ENCODE results near the gene TAF1B.
A peak's percentile ranks its signal among the peaks of the same experiment; 100 is the strongest.

Gene TAF1B

GRCh38 chr2:9808334-9809063, 34.8 kb upstream of the TAF1B start:
- DNase-seq: no peak

DNA sequence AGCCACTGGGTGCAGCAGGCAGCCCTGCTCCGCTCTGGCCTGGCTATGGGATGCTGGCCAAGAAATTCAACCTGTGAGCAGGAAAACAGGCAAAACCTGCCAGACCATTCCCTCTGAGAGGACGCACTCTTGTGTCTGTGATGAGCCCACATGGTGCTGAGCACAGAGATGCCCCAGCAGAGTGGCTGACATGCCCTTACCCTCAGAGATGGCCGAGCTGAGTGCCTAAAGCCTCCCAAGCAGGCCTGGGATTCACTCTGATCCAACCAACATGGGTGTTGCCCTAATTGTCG, 34.3 kb upstream of the TAF1B start:
- no peak for DNase-seq

DNA sequence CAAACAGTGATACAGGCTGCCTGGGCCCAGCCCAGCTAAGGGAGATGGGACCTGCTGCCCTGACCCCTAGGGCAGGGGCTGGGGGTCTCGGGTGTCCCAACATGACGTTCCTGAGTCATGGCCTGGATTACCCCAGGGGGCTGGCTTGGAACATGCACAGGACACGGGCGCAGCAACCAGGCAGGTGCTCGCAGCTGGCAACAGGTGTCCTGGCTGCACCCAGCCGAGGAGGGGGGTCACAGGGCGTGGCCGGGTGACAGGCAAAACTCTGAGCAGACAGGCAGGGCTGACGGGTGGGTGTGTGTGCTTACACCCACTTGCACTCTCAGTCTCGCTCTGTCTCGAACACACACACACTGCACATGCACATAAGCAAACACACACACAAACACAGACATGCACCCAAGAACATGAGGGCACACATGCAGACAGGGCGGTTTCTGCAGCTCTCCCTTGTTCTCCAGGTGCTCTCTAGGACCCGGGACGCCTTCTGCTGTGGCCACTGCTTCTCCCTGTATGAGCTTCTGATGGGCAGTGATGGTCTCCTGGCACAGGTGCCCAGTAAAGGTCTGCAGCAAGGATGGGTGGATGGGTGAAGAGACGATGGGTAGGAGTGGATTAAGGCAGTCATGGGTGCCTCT, 33.7 kb upstream of the TAF1B start:
- no peak for DNase-seq

DNA sequence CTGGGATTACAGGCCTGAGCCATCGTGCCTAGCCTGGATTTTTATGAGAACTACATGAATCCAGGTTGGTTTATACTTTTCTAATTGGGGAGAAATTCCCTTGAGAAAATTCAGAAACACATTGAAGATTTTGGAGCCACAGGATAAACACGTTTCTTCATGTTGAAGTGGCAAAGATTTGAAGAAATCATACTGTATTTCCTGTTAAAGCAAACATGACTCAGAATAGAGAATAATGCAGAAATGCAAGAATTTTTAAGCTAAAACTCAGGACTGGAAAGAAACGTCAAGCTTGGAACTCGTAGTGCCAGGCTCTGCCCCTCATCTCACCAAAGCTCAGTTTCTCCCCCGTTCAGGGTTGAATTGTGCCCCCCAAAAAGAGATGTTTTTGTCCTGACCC, 32.1 kb upstream of the TAF1B start:
- no peak for DNase-seq

DNA sequence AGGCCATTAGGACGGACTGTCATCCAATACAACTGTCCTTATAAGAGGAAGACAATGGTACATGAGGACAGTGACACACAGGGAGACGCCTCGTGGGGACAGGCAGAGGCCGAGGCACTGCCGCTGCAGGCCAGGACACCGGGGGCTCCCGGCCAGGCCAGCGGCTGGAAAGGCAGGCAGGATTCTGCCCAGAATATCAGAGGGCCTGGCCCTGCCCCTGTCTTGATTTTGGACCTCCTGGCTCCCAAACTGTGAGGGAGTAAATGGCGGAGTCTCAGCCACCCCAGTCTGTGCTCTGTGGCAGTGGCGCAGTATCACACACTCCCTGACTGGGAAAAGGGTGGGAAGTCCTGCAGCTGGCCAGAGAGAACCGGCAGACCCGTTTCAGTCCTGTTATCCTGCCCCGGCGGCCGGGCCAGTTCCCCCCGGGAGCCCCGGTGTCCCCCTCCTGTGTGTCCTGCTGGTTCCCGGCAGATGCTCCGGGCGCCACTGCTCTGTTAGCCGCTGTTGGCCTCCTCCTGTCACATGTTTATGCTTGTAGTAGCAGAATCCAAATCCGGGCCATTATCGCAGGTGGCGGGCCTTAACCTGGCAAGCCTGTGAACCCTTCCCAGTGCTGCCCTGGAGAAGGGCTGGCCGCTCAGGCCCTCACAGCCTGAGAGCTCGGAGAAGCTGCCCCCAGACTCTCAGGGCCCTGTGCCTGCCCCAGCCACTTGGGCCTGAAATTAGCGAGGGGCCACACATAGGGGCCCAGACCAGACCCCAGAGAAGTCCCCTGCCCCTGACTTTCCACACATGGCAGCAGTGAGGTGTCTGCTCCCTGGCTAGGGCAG, 31.4 kb upstream of the TAF1B start:
- no peak for DNase-seq

- DNase-seq: no peak
Measured at GRCh38 chr2:9812945-9813311, 30.3 kb upstream of the TAF1B start.

DNA sequence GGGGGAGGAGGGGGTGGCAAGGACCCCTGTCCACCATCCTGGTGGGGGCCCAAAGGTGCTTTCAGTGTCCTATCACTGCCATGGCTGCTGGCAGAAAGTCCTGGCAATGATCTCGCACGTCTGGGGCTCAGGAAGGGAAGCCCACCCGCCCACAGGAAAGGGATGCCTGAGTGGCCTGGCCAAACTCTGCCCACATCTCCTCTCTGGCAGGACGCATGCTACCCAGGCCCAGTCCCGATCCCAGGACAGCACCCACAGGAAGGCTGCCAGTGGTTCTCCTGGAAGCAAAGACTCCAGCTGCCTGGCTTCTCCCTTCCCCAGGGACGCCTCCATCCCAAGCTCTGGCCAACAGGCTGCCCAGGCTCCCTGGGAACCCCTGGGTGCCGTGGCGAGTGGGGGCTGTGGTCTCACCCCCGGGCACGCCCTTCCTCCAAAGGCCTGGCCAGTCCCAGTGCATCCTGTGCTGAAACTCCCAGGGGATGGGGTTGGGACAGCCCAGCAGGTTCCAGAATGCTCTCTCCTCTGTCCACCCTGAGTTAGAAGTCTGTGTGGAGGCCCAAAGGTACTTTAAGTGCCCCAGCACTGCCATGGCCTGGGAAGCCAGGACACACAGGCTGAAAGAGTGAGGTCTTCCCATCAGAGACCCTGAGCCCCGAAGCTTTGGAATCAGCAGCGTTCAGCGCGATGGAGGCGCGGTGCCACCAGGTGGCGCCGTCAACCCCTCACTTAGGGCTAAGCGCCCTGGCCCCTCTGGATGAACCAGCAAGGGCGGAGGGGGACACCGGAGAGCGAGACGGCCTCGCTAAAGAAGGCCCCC, 29.8 kb upstream of the TAF1B start:
- DNase-seq: peak; percentile 54 to 71

GRCh38 chr2:9814129-9814868, 29.0 kb upstream of the TAF1B start:
- DNase-seq: no peak

DNA sequence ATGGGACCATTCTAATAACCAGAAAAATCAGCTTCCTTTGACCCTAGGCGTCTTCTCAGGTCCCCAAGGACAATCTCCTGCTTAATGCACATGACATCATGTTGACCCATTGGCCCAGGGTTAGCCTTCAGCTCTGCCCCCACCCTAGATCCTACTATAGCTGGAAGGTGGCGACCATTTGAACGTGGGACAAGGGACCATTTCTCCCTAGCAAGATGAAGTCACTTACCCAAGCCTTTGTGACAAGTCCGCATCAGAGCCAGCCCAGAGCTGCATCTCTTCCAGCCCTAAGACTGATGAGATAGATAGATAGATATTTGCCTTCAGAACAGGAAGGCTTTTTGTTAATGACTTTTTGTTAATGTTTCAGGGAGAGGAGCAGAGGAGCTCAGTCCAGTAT, 28.2 kb upstream of the TAF1B start:
- no peak for DNase-seq

GRCh38 chr2:9815844-9816279, 27.4 kb upstream of the TAF1B start:
- DNase-seq: no peak

- no peak for DNase-seq
Measured at GRCh38 chr2:9818097-9818496, 25.2 kb upstream of the TAF1B start.

GRCh38 chr2:9819551-9819950, 23.7 kb upstream of the TAF1B start:
- no peak for DNase-seq

DNA sequence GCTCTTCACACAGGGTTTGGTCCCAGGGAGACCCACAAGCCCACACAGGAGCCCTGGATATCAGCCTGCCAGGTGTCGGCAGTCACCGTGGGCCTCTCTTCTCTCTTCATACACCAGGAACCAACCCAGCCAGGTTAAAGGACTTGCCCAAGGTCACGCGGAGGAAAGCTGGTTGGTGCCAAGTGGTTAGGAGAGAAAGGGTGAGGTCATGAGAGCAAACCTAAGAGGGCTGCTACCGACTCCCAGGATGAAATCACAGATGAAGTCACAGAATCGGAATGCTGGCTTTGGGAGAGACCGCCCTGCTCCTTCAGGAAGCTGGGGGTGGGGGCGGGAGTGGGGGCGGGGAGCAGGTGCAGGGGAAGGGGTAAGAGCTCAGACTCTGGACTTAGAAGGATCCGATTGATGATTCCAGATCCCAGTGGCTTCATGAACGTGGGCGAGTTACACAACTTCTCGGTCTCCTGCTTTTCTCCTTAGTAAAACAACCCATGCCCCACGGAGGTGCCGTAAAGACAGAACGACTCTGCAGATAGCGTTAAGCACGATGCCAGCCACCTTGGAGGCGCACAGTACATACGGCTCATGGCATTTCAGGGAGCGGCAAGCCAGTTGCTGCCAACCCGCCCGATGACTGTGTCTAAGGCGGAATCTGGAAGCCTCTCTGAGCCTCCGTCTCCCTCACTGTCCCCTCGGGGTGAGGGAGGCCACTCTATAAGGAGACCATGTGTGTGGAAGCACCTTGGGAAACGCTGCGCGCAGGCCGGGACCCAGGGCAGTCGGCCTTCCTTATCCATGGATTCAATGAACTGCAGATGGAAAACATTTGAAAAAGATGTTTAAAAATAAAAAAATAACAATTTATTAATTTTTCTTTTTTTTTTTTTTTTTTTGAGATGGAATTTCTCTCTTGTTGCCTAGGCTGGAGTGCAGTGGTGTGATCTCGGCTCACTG, 23.0 kb upstream of the TAF1B start:
- no peak for DNase-seq

- DNase-seq: no peak
Measured at GRCh38 chr2:9821805-9822445, 21.3 kb upstream of the TAF1B start.

DNA sequence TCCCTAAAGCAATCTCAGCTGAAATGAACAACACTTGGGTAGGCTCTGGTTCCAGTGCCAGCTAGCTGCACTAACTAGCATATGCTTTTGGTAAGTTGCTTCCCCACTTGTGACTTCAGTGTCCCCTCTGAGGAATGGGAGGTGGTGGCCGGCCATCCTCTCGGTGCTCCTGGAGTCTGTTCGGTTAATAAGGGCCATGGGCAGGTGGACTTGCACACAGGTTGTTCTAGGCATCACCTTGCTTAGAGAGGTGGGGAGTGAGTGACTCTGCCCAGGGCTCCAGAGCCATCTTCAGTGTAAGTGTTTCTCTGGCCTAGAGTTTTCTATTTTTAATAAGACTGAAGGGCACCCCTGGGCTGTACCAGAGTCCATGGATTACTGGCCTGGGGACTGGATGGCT, 18.8 kb upstream of the TAF1B start:
- DNase-seq: no peak

GRCh38 chr2:9824956-9825720, 18.1 kb upstream of the TAF1B start:
- no peak for DNase-seq

DNA sequence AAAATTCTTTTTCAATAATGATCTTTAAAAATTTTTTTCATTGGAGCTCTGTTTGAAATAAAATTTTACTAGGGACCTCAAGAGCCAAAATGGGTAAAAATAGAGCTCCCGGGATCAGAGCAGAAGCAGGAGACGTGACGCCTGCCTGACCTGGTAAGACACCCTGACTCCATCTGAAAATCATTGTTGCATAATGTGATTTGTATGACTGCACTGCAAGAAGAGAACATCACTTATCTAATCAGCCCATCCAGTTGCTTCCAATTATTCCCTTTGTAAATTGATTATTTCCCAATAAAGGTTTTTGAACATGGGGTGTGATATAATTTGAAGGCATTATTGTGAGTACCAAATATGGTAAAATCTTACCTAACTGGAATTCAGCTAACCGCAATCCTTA, 17.1 kb upstream of the TAF1B start:
- no peak for DNase-seq

DNA sequence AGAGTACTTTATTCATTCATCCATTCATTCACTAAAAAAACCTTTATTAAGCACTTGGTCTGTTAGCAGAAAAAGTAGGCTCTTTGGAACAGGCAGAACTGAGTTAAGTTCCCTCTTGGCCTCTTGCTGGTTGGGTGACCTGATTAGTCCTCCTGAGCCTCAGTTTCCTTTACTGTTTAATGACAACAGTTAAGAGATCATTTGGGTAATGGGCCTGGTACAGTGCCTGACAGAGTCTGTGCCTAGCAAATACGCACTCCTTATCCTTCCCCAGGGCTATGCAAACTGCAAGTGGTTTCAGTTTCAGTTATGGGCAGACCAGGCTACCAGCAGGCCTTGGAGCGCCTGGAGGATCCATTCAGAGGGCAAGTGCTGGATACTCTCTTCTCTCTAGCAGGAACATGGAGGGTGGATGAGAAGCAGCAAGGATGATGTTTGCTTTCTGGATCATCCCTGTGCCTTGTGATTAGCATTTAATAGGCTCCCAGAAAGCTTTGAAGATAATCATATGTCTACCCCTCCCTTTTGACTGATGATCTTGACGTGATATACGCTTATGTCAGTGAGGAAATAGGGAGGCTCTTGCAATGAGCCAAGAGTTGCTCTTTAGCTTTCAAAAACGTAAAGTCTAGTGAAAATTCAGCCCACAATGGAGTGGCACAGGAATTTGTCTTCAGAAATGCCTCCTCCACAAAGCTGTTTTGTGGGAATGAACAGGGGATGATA, 12.4 kb upstream of the TAF1B start:
- peak in 1 of 2 donors; percentile 31 for DNase-seq

GRCh38 chr2:9831670-9832069, 11.6 kb upstream of the TAF1B start:
- no peak for DNase-seq
